HepG2 (cell line): ENCODE data around the gene TMEM204. TPM values are rescaled to one million over a fixed set of nuclear protein-coding genes. Genes with fewer than 3 reads are reported as not detected.
A peak's percentile ranks its signal among the peaks of the same experiment; 100 is the strongest.

Experiments used
- ARID4A ChIP-seq: sonication (generic); formaldehyde crosslinking; IDR thresholded peaks from 2 replicates; pipeline ENCODE4 v1.5.0; 2020; ENCODE audit warnings: mild to moderate bottlenecking, missing genetic modification reagents, borderline replicate concordance
- CEBPZ ChIP-seq: IDR thresholded peaks from 2 replicates; pipeline ENCODE4 v1.6.1; 2012; ENCODE audit warnings: low read length, improper control_type of control experiment
- MED1 ChIP-seq: sonication (generic); formaldehyde crosslinking; IDR thresholded peaks from 2 replicates; pipeline ENCODE4 v1.4.0; 2020; ENCODE audit warnings: missing genetic modification reagents
- MLLT10 ChIP-seq: sonication (generic); formaldehyde crosslinking; IDR thresholded peaks from 2 replicates; pipeline ENCODE4 v1.4.0; 2020; ENCODE audit warnings: missing genetic modification reagents
- MLX ChIP-seq: IDR thresholded peaks from 2 replicates; pipeline ENCODE4 v1.6.1; 2016
- RBM39 ChIP-seq: fragments of 200-400 bp; formaldehyde crosslinking; IDR thresholded peaks from one replicate; pipeline ENCODE4 v1.6.1; 2018; ENCODE audit warnings: antibody characterized with exemption, mild to moderate bottlenecking, low read depth, low read length; ENCODE audit not compliant: poor library complexity, severe bottlenecking
- SOX5 ChIP-seq: IDR thresholded peaks from 2 replicates; pipeline ENCODE4 v1.6.1; 2016; ENCODE audit warnings: borderline replicate concordance
- U2AF1 ChIP-seq: fragments of 200-400 bp; formaldehyde crosslinking; optimal IDR thresholded peaks from 2 replicates; pipeline ENCODE3; 2017; ENCODE audit warnings: mild to moderate bottlenecking, low read depth, low read length
- ZBTB43 ChIP-seq: sonication (generic); formaldehyde crosslinking; conservative IDR thresholded peaks from 2 replicates; pipeline ENCODE4 v1.4.0; 2020; ENCODE audit warnings: missing genetic modification reagents
- ZFY ChIP-seq: sonication (generic); formaldehyde crosslinking; IDR thresholded peaks from 2 replicates; pipeline ENCODE4 v1.4.0; 2020; ENCODE audit warnings: missing genetic modification reagents
- ZGPAT ChIP-seq: IDR thresholded peaks from 2 replicates; pipeline ENCODE4 v1.6.1; 2016; ENCODE audit warnings: mild to moderate bottlenecking
- ZKSCAN8 ChIP-seq: IDR thresholded peaks from 2 replicates; pipeline ENCODE4 v1.6.1; 2016; ENCODE audit warnings: borderline replicate concordance, missing genetic modification reagents, missing compliant biosample characterization
- ZNF512 ChIP-seq: sonication (generic); formaldehyde crosslinking; IDR thresholded peaks from 2 replicates; pipeline ENCODE4 v1.4.0; 2020; ENCODE audit warnings: mild to moderate bottlenecking, missing genetic modification reagents
- ZSCAN25 ChIP-seq: sonication (generic); formaldehyde crosslinking; IDR thresholded peaks from 2 replicates; pipeline ENCODE4 v1.8.0; 2022; ENCODE audit warnings: mild to moderate bottlenecking, missing genetic modification reagents
- polyA plus RNA-seq, 8 experiments: library from polyadenylated mRNA; depleted of rRNA in 3 of 8; stranded (reverse) in 7 of 8; unstranded in 1 of 8; fragments of >200 nt; fragmentation: Illumina TruSeq in 4 of 8; extraction: Trizol in 4 of 8; gene quantifications; 2 replicates each; pipeline versions ENCODE4 v1.2.1 to v1.2.3, GENCODE V29; 2011 to 2016; ENCODE audit warnings: low read depth in 4 of 8, missing spikeins in 1 of 8, mixed read lengths in 1 of 8; ENCODE audit not compliant: insufficient read depth in 1 of 8
- total RNA-seq, 5 experiments: library from RNA; depleted of rRNA; stranded (reverse); fragments of >200 nt; fragmentation: Illumina TruSeq; extraction: Trizol; gene quantifications; 2 replicates each; pipeline ENCODE4 v1.2.3, GENCODE V29; 2016; ENCODE audit warnings: low read depth in 1 of 5

TMEM204 gene
- total and polyA plus RNA-seq, 2 of the 13 experiments (the other 11 are each of a cell fraction or from before 2014, with no cell fraction given): not detected

- TF ChIP-seq ARID4A (peak; percentile 47; the same call in 1 of the 2 replicates), ZGPAT (CRISPR knock-in tag) (peak; percentile 41; the same call in 1 of the 2 replicates), MLLT10 (CRISPR knock-in tag) (no peak), CEBPZ (no peak), MLX (no peak; the same call in 1 of the 2 replicates), SOX5 (CRISPR knock-in tag) (0 out of 2 replicates have a peak, but pooled peaks have one; percentile 21), ZKSCAN8 (CRISPR knock-in tag) (no peak), ZBTB43 (CRISPR knock-in tag) (no peak), U2AF1 (no peak), ZFY (peak; percentile 47; the same call in 1 of the 2 replicates), ZNF512 (no peak), ZSCAN25 (CRISPR knock-in tag) (peak; percentile 56; the same call in 1 of the 2 replicates), MED1 (peak; percentile 56), RBM39 (no peak)
Observed at GRCh38 chr16:1545044-1546040, 11.9 kb downstream of the TMEM204 start (continued).
